Mesendoderm (in vitro differentiated cells): ENCODE measurements around the gene SIMC1.

Experiments used
- DNase-seq: peaks from one replicate; pipeline ENCODE4 v3.0.0; 2013
- H2AK5ac ChIP-seq: 2 replicates; pipeline ENCODE4 v1.6.1; 2013; ENCODE audit warnings: low read length, inconsistent platforms
- H2BK120ac ChIP-seq: 2 replicates; pipeline ENCODE4 v1.6.1; 2013; ENCODE audit warnings: low read depth, mild to moderate bottlenecking, low read length, moderate library complexity, mixed read lengths
- H2BK15ac ChIP-seq: replicated peaks from 2 replicates; pipeline ENCODE4 v1.6.1; 2013; ENCODE audit warnings: low read depth, mild to moderate bottlenecking, moderate library complexity
- H2BK5ac ChIP-seq: 2 replicates; pipeline ENCODE4 v1.6.1; 2013; ENCODE audit warnings: low read length, inconsistent platforms
- H3K18ac ChIP-seq: 2 replicates; pipeline ENCODE4 v1.6.1; 2013; ENCODE audit warnings: mild to moderate bottlenecking, low read length, mixed read lengths
- H3K23ac ChIP-seq: one replicate; pipeline ENCODE4 v1.6.1; 2013; ENCODE audit warnings: low read length
- H3K27ac ChIP-seq: 2 replicates; pipeline ENCODE4 v1.5.1; 2013; ENCODE audit warnings: low read depth, mild to moderate bottlenecking, inconsistent platforms, low read length, moderate library complexity
- H3K27me3 ChIP-seq: 2 replicates; pipeline ENCODE4 v1.6.1; 2013; ENCODE audit warnings: low read length, control low read depth, mild to moderate bottlenecking, inconsistent platforms; ENCODE audit not compliant: insufficient read depth, poor library complexity
- H3K36me3 ChIP-seq: 2 replicates; pipeline ENCODE4 v1.6.1; 2013; ENCODE audit warnings: low read length, inconsistent platforms; ENCODE audit not compliant: control insufficient read depth, insufficient read depth
- H3K4ac ChIP-seq: one replicate; pipeline ENCODE4 v1.6.1; 2013; ENCODE audit warnings: low read depth, mild to moderate bottlenecking, low read length, moderate library complexity
- H3K4me1 ChIP-seq: 2 replicates; pipeline ENCODE4 v1.6.1; 2013; ENCODE audit warnings: low read depth, low read length, inconsistent platforms; ENCODE audit not compliant: control insufficient read depth
- H3K4me2 ChIP-seq: 2 replicates; pipeline ENCODE4 v1.6.1; 2013; ENCODE audit warnings: low read length
- H3K4me3 ChIP-seq: 2 replicates; pipeline ENCODE4 v1.5.1; 2013; ENCODE audit warnings: mild to moderate bottlenecking, low read length
- H3K56ac ChIP-seq: one replicate; pipeline ENCODE4 v1.6.1; 2013; ENCODE audit warnings: low read length
- H3K79me1 ChIP-seq: 2 replicates; pipeline ENCODE4 v1.6.1; 2013; ENCODE audit warnings: low read length, inconsistent platforms
- H3K79me2 ChIP-seq: 2 replicates; pipeline ENCODE4 v1.6.1; 2013; ENCODE audit warnings: mild to moderate bottlenecking, low read length; ENCODE audit not compliant: control insufficient read depth, insufficient read depth
- H3K9ac ChIP-seq: 2 replicates; pipeline ENCODE4 v1.6.1; 2013; ENCODE audit warnings: low read length, inconsistent platforms
- H4K5ac ChIP-seq: one replicate; pipeline ENCODE4 v1.6.1; 2013; ENCODE audit warnings: low read length
- H4K8ac ChIP-seq: one replicate; pipeline ENCODE4 v1.6.1; 2013; ENCODE audit warnings: low read depth, mild to moderate bottlenecking, control low read depth, low read length, moderate library complexity
- WGBS: extraction: QIAGEN DNeasy Blood & Tissue Kit; methylation state at CpG from one replicate; pipeline ENCODE4 v1.1.7; 2013; ENCODE audit warnings: low lambda C conversion rate, missing lambda C conversion rate; ENCODE audit not compliant: insufficient coverage; ENCODE audit errors: extremely low coverage; 5-methylcytosine and 5-hydroxymethylcytosine counted together

Gene SIMC1

DNA sequence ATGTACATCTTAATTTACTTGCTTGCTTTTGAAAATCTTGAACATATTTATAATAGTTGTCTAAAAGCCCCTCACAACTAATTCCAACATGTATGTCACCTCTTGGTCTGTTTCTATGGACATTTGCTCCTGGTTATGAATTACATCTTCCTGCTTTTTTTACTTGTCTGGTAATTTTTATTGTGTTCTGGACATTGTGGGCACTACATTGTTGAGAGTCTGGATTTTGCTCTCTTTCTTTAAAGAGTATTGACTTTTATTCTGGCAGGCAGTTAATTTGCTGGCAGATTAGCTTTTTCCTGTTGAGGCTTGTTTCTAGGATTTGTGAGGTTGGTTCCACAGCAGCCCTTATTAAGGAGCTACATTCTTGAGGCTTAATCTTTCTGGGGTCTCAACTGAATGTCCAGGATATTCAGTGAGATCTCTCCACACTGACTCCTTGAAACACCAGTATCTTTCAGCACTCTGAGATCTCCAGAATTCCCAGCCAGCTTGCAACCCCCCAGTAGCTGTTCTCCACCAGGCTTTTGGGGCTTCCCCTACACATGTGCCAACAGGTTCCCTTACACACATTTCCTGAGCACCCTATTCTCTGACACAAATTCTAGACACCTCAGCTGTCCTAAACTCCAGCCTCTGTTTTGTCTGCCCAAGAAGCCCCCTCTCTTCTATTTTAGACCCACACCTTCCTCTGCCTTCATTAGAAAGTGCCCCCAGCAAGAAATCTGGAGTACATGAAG lies 96.0 kb downstream of the SIMC1 start:
- Histone ChIP-seq H3K27me3 (no peaks in the 10 kb centered on the region), H3K4me1 (no peaks in the 10 kb centered on the region), H3K79me2 (no peaks in the 10 kb centered on the region), H3K79me1 (no peaks in the 10 kb centered on the region), H2BK120ac (no peak overlapping the region), H3K36me3 (no peaks in the 10 kb centered on the region), H2BK5ac (no peak overlapping the region), H3K56ac (no peak overlapping the region), H3K27ac (no peak overlapping the region), H2BK15ac (no peak overlapping the region), H4K8ac (no peak overlapping the region), H3K4me3 (no peak overlapping the region), H4K5ac (no peak overlapping the region), H3K18ac (no peak overlapping the region), H3K9ac (no peak overlapping the region), H3K4ac (no peak overlapping the region), H3K23ac (no peak overlapping the region), H2AK5ac (no peak overlapping the region), H3K4me2 (no peak overlapping the region)
- DNase-seq, result no peak

DNA sequence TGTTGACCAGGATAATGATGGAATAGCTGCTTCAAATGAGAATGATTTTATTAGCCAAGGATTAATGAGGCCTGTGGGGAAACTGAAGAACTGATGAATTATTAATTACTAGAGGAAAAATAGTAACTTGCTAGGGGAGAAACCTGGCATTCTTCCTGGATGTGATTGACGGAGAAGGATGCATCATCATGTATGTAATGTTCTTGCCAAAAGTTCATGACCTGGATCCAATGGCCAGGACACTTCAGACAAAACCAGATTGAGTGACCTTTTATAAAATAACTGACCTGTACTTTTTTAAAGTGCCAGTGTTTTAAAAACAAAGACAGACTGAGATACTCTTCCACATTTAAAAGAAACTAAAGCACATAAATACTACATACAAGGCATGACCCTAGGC lies 99.7 kb downstream of the SIMC1 start:
- Histone ChIP-seq H3K56ac (no peak overlapping the region), H3K4me3 (no peak overlapping the region), H3K4ac (no peak overlapping the region), H3K27me3 (no peaks in the 10 kb centered on the region), H2BK5ac (no peak overlapping the region), H3K36me3 (no peaks in the 10 kb centered on the region), H3K79me1 (no peaks in the 10 kb centered on the region), H3K23ac (no peak overlapping the region), H4K5ac (no peak overlapping the region), H2BK15ac (no peak overlapping the region), H4K8ac (no peak overlapping the region), H3K18ac (no peak overlapping the region), H3K9ac (no peak overlapping the region), H3K79me2 (no peaks in the 10 kb centered on the region), H3K4me2 (no peak overlapping the region), H3K4me1 (no peaks in the 10 kb centered on the region), H2BK120ac (no peak overlapping the region), H2AK5ac (no peak overlapping the region), H3K27ac (no peak overlapping the region)
- DNase-seq, result no peak
- WGBS, result no CpG with 5 or more reads among the region's 1 CpG

DNA sequence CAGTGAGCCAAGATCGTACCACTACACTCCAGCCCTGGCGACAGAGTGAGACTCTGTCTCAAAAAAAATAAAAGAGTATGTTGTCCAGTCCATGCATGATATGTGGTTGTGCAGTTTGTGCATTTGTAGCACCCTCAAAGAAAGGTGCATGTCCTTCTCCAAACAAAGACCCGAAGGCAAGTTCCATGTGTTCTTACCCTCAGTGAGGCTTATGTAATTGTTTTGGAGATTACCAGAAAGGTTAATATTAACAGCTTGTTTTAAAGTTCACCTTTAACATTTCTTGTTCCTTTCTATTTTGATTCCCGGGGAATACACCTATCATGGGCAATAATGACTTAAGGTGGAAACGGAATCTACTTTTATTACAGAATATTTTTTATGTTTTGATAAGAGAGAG lies 101.1 kb downstream of the SIMC1 start:
- Histone ChIP-seq H3K79me2 (no peaks in the 10 kb centered on the region), H3K36me3 (no peaks in the 10 kb centered on the region), H4K8ac (no peak overlapping the region), H3K56ac (no peak overlapping the region), H3K79me1 (no peaks in the 10 kb centered on the region), H2BK5ac (no peak overlapping the region), H4K5ac (no peak overlapping the region), H3K4me3 (no peak overlapping the region), H3K18ac (no peak overlapping the region), H3K4me1 (no peaks in the 10 kb centered on the region), H3K4ac (no peak overlapping the region), H3K4me2 (no peak overlapping the region), H3K23ac (no peak overlapping the region), H2AK5ac (no peak overlapping the region), H3K9ac (no peak overlapping the region), H3K27ac (no peak overlapping the region), H2BK15ac (no peak overlapping the region), H2BK120ac (no peak overlapping the region), H3K27me3 (no peaks in the 10 kb centered on the region)
- WGBS, result no CpG with 5 or more reads among the region's 5 CpGs
- no peak for DNase-seq

DNA sequence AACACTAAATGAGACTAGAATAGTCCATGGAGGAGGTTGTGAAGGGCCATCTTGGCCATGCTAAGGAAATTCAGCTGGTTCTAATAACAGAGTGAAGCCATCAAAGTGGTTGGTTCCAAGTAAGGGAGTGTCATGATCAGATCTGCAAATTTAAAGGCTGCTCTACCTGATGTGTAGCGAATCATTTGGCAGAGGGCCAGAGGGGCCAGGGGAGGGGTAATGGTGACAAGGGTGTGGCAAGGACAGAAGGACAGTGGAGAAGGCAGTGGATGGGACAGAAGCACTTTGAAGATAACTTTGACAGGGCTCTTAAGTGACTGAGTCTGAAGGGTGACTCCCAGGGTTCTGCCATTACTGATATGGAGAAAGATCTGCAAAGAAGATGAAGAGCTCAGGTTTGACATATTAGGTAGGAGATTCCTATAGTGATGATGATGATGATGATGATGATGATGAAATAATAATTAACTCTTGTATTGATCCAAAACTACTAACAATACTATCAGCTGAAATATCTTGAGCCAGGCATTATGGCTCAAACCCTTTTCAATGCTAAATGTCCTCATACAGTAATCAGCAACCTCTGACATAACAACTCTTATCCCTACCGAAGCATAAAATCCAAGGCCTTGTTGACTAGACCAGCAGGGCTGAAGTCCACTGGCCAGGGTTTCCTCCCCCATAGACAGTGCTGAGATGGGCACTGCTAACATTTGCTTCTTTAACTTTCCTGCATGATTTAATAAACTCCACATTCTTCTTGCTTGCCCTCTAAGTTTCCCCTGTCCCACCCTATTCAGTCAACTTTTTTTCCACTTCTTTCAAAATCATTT lies 103.3 kb downstream of the SIMC1 start:
- Histone ChIP-seq H3K36me3 (peaks cover under 1% of the 10 kb centered on the region), H3K27me3 (no peaks in the 10 kb centered on the region), H3K18ac (no peak overlapping the region), H3K4me1 (no peaks in the 10 kb centered on the region), H2BK120ac (no peak overlapping the region), H3K79me1 (no peaks in the 10 kb centered on the region), H2BK15ac (no peak overlapping the region), H3K27ac (no peak overlapping the region), H3K79me2 (no peaks in the 10 kb centered on the region), H4K8ac (no peak overlapping the region), H3K4ac (no peak overlapping the region), H2AK5ac (no peak overlapping the region), H3K23ac (no peak overlapping the region), H3K9ac (no peak overlapping the region), H3K4me3 (no peak overlapping the region), H3K56ac (no peak overlapping the region), H3K4me2 (no peak overlapping the region), H2BK5ac (no peak overlapping the region), H4K5ac (no peak overlapping the region)
- no CpG with 5 or more reads among the region's 2 CpGs for WGBS
- no peak for DNase-seq

DNA sequence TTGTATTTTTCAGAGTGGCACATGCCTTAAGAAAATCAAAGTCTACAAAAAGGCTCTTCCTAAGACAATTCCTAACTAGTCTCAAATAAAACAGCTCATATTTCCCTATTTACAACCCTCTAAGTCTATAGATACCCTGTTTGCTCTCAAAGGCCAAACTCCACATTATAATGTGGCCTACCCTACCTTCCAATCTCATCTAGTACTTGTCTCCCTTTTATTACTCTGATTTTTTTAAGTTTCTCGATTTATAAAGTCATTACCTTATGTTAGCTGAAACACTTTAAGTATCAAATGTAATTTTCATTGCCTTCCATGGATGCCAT lies 103.9 kb downstream of the SIMC1 start:
- WGBS, result no CpG with 5 or more reads among the region's 1 CpG
- H3K18ac ChIP-seq, result no peak overlapping the region
- H3K4ac ChIP-seq, result no peak overlapping the region
- H3K9ac ChIP-seq, result no peak overlapping the region
- no peak overlapping the region for H4K8ac ChIP-seq
- H3K36me3 ChIP-seq, result peaks cover 2% of the 10 kb centered on the region
- H3K27ac ChIP-seq, result no peak overlapping the region
- H3K27me3 ChIP-seq, result no peaks in the 10 kb centered on the region
- H3K4me1 ChIP-seq, result no peaks in the 10 kb centered on the region
- H4K5ac ChIP-seq, result no peak overlapping the region
- no peak overlapping the region for H3K56ac ChIP-seq
- H2BK15ac ChIP-seq, result no peak overlapping the region
- no peak overlapping the region for H3K23ac ChIP-seq
- H3K79me2 ChIP-seq, result no peaks in the 10 kb centered on the region
- no peak overlapping the region for H2AK5ac ChIP-seq
- no peak overlapping the region for H3K4me3 ChIP-seq
- no peak overlapping the region for H2BK120ac ChIP-seq
- no peak overlapping the region for H2BK5ac ChIP-seq
- DNase-seq, result no peak
- no peaks in the 10 kb centered on the region for H3K79me1 ChIP-seq
- no peak overlapping the region for H3K4me2 ChIP-seq
